Tibial artery (tissue), 4 donors: ENCODE measurements around the gene OTOG.
A peak's percentile ranks its signal among the peaks of the same experiment; 100 is the strongest.

Experiments used
- DNase-seq, 2 donors: peaks; one replicate each; pipeline ENCODE4 v3.0.0-alpha.2; 2019
- H3K27ac ChIP-seq, 2 donors: fragments of 200-600 bp; sonication (generic) in 1 of 2; 1 replicate in 1 of 2; 2 replicates in 1 of 2; pipeline ENCODE4 v1.5.1; 2018 to 2019; ENCODE audit warnings: mild to moderate bottlenecking in 1 of 2
- H3K27me3 ChIP-seq, 2 donors: fragments of 200-600 bp; sonication (generic) in 1 of 2; one replicate each; pipeline versions ENCODE4 v1.5.1 to v1.6.0; 2016 to 2019
- H3K36me3 ChIP-seq, 3 donors: fragments of 200-600 bp; sonication (generic) in 2 of 3; one replicate each; pipeline ENCODE4 v1.5.1; 2016 to 2019; ENCODE audit warnings: mild to moderate bottlenecking in 2 of 3
- H3K4me1 ChIP-seq, 4 donors: fragments of 200-600 bp; sonication (generic) in 2 of 4; 1 replicate in 3 of 4; 2 replicates in 1 of 4; pipeline ENCODE4 v1.5.1; 2016 to 2019
- H3K4me3 ChIP-seq, 2 donors: fragments of 200-600 bp; sonication (generic) in 1 of 2; 1 replicate in 1 of 2; 2 replicates in 1 of 2; pipeline ENCODE4 v1.5.1; 2018 to 2019; ENCODE audit warnings: mild to moderate bottlenecking in 2 of 2
- H3K9me3 ChIP-seq, 3 donors: fragments of 200-600 bp; sonication (generic) in 1 of 3; one replicate each; pipeline ENCODE4 v1.5.1; 2016 to 2019
- intact Hi-C: fragments of 100-400 bp; cut with DNase I; formaldehyde crosslinking; loops from one replicate; pipeline ENCODE4 v1.15.0; 2023; ENCODE audit warnings: low total_unique reads
- TF ChIP-seq, protein P1 (sequence below), 2 experiments: fragments of 200-600 bp in 1 of 2; fragments of 450-650 bp in 1 of 2; IDR thresholded peaks; one replicate each; pipeline ENCODE4 v1.5.1; 2017 to 2019; ENCODE audit warnings: antibody characterized with exemption in 2 of 2, mild to moderate bottlenecking in 1 of 2, moderate library complexity in 1 of 2

The OTOG gene

GRCh38 chr11:17504330-17505107 lies 42.5 kb upstream of the OTOG start:
- H3K9me3 ChIP-seq = no peaks in the 10 kb centered on the region
- H3K4me1 ChIP-seq = peaks cover 0 to 18% (median 17%) of the 10 kb centered on the region in 4 donors
- TF ChIP-seq, protein P1, sequence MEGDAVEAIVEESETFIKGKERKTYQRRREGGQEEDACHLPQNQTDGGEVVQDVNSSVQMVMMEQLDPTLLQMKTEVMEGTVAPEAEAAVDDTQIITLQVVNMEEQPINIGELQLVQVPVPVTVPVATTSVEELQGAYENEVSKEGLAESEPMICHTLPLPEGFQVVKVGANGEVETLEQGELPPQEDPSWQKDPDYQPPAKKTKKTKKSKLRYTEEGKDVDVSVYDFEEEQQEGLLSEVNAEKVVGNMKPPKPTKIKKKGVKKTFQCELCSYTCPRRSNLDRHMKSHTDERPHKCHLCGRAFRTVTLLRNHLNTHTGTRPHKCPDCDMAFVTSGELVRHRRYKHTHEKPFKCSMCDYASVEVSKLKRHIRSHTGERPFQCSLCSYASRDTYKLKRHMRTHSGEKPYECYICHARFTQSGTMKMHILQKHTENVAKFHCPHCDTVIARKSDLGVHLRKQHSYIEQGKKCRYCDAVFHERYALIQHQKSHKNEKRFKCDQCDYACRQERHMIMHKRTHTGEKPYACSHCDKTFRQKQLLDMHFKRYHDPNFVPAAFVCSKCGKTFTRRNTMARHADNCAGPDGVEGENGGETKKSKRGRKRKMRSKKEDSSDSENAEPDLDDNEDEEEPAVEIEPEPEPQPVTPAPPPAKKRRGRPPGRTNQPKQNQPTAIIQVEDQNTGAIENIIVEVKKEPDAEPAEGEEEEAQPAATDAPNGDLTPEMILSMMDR (IDR thresholded peaks at IDR 0.05) = peak; percentile 94 to 98
- intact Hi-C loops = no loop called here
- no peak overlapping the region for H3K4me3 ChIP-seq
- peak; percentile 78 to 86 for DNase-seq
- H3K27me3 ChIP-seq = no peaks in the 10 kb centered on the region
- H3K27ac ChIP-seq = no peak overlapping the region
- no peaks in the 10 kb centered on the region for H3K36me3 ChIP-seq

DNA sequence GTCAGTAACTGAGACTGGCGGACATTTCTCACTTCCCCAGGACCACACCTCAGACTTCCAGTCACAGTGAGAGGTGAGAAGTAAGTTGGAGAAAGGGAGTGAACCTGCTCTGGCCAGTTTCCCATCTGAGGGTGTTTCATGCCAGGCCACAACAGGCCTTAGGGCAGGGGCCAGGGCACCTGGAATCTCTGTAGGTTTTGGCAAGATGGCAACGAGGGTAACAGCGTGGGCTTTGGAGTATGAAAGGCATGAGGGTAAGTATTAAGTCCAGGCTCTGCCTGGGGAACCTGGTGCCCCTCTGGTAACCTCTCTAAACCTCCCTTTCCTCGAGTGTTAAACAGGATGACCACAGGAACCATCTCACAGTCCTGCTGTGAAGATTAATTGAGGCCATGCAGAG lies 41.9 kb upstream of the OTOG start:
- DNase-seq = no peak
- intact Hi-C loops = no loop called here
- Histone ChIP-seq H3K4me1 (peaks cover 0 to 23% (median 18%) of the 10 kb centered on the region in 4 donors), H3K36me3 (no peaks in the 10 kb centered on the region), H3K4me3 (no peak overlapping the region), H3K9me3 (no peaks in the 10 kb centered on the region), H3K27me3 (no peaks in the 10 kb centered on the region), H3K27ac (no peak overlapping the region)
- TF ChIP-seq, protein P1 (IDR thresholded peaks at IDR 0.05) = no peak

DNA sequence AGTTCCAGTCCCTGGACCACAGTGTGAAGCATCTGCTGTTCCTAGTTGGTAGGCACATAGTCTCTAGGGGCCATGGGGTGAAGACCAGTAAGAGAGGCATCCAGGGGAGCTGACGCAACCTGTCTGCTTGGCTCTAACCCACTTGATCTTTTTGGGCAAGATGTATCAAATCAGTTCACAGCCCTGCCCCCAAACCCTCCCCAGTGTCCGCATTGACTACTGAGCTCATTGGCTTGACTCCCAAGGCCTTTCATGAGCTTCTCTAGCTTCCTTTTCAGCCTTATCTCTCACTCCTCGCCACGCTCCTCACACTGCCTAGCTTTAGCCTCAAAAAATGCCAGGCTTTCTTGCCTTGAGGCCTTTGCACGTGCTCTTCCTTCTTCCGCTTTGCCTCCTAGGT lies 40.7 kb upstream of the OTOG start:
- Histone ChIP-seq H3K27me3 (no peaks in the 10 kb centered on the region), H3K9me3 (no peaks in the 10 kb centered on the region), H3K36me3 (no peaks in the 10 kb centered on the region), H3K27ac (no peak overlapping the region), H3K4me1 (peaks cover 0 to 23% (median 18%) of the 10 kb centered on the region in 4 donors), H3K4me3 (no peak overlapping the region)
- TF ChIP-seq, protein P1 (IDR thresholded peaks at IDR 0.05) = no peak
- no peak for DNase-seq
- intact Hi-C loops = no loop called here

DNA sequence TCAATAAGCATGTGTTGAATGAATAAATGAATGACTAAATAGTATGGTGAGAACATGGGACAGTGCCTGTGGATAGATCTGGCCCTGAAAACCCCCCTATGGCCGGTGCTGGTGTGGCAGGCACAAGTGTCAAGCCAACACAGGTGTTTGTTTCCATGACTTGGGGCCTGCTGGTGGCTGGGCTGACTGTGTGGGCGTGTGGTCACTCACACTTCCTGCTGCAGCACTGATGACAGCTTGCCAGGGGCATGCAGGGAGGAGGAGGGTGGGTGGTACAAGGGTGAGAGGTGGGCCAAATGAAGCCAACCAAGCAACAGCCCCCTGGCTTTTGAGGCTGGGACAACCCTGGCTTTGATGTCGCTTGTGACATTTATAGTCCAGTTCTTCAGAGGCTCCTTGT lies 40.1 kb upstream of the OTOG start:
- Histone ChIP-seq H3K9me3 (no peaks in the 10 kb centered on the region), H3K4me3 (no peak overlapping the region), H3K27ac (no peak overlapping the region), H3K36me3 (no peaks in the 10 kb centered on the region), H3K27me3 (no peaks in the 10 kb centered on the region), H3K4me1 (peaks cover 0 to 23% (median 18%) of the 10 kb centered on the region in 4 donors)
- no peak for DNase-seq
- intact Hi-C loops = no loop called here
- TF ChIP-seq, protein P1 (IDR thresholded peaks at IDR 0.05) = no peak

- DNase-seq = no peak
- peak overlapping the region; percentile 58 for H3K27ac ChIP-seq
- intact Hi-C loops = no loop called here
- TF ChIP-seq, protein P1 (IDR thresholded peaks at IDR 0.05) = no peak
- H3K36me3 ChIP-seq = no peaks in the 10 kb centered on the region
- H3K27me3 ChIP-seq = no peaks in the 10 kb centered on the region
- no peaks in the 10 kb centered on the region for H3K9me3 ChIP-seq
- H3K4me3 ChIP-seq = no peak overlapping the region
- H3K4me1 ChIP-seq = peaks cover 0 to 23% (median 18%) of the 10 kb centered on the region in 4 donors
These were observed 39.3 kb upstream of the OTOG start for GRCh38 chr11:17507773-17508172.
